GM23248 (cell line): Measurements from ENCODE around the gene OMP.

Experiments used
- EZH2 ChIP-seq: fragments of 200-600 bp; sonication (generic); IDR thresholded peaks from 2 replicates; pipeline ENCODE4 v1.6.1; 2018; ENCODE audit warnings: antibody characterized with exemption, mild to moderate bottlenecking; ENCODE audit not compliant: insufficient read depth, poor library complexity, severe bottlenecking
- EZH2phosphoT487 ChIP-seq: fragments of 200-600 bp; sonication (generic); IDR thresholded peaks from 2 replicates; pipeline ENCODE4 v1.6.1; 2018; ENCODE audit warnings: antibody characterized with exemption, moderate library complexity, mild to moderate bottlenecking, low read depth; ENCODE audit not compliant: insufficient read depth

- no peak for TF ChIP-seq EZH2
- TF ChIP-seq EZH2phosphoT487, result no peak
These were observed 35.5 kb downstream of the OMP start for GRCh38 chr11:77138106-77138649.
